GM18909 (cell line): ENCODE measurements around the gene MIB2.
"Not testable (repeated sequence)": the region's sequence is repeated elsewhere in the genome, so short reads cannot be mapped to it uniquely, and the experiment has no call there.

Source experiments
- ATAC-seq: cut with Tn5 transposase; IDR thresholded peaks from one replicate; pipeline ENCODE4 v1.9.1; 2021; ENCODE audit warnings: mild to moderate bottlenecking; ENCODE audit not compliant: unreplicated experiment, poor library complexity

MIB2 gene

DNA sequence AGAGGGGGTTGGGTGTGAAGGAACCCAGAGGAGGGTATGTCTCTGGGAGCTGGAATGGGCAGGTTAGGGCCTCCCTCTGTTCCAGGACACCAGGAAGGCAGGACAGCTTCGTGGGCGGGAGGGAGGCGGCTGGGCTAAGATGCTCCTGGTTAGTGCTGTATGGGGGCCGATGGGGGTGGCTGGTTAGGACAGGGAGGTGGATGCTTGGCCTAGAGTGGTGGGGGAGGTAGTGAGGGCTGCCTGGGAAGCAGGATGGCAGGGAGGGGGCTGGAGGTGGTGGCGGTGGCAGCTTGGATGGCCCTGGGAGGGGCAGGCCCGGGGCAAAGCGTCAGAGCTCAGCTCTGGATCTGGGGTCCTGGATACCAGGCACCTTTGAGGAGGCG lies 10.5 kb downstream of the MIB2 start:
- no peak for ATAC-seq

DNA sequence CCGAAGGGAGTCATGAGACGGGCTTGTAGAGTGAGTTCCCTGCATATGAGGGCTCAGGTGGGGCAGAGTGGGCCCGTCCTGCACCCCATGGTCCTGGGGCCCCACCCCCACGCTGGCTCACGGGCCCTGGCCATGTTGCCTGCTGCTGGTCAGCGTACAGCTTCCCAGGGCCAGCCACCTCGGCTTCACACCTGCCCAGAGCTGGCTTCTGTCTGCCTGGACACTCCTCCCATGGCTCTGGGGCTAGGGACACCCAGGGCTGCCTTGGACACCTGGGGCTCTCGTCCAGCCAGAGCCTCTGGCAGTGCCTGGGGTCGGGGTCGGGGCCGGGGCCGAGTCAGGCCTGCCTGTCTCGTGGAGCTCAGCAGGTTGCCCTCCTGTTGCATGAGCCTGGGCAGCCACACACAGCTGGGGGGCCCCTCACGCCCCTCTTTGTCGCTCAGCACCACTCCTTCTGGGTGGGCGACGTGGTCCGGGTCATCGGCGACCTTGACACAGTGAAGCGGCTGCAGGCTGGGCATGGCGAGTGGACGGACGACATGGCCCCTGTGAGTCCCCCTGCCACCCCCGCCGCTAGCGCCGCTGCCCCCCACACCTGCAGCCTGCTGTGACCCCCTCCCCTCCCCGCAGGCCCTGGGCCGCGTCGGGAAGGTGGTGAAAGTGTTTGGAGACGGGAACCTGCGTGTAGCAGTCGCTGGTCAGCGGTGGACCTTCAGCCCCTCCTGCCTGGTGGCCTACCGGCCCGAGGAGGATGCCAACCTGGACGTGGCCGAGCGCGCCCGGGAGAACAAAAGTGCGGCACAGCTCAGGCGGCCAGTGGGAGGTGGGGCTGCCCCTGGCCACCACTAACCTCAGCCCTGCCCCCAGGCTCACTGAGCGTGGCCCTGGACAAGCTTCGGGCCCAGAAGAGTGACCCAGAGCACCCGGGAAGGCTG lies 11.2 kb downstream of the MIB2 start:
- ATAC-seq = no peak

DNA sequence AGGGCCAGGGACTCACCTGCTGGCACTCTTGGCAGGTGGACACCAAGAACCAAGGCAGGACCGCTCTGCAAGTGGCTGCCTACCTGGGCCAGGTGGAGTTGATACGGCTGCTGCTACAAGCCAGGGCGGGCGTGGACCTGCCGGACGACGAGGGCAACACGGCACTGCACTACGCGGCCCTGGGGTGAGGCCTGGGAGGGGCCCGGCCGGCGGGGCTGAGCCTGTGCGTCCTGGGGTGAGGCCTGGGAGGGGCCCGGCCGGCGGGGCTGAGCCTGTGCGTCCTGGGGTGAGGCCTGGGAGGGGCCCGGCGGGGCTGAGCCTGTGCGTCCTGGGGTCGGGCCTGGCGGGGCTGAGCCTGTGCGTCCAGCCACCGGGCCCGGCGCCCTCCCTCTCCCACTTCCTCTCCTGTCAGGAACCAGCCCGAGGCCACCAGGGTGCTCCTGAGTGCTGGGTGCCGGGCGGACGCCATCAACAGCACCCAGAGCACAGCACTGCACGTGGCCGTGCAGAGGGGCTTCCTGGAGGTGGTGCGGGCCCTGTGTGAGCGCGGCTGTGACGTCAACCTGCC lies 12.0 kb downstream of the MIB2 start:
- ATAC-seq = no peak

DNA sequence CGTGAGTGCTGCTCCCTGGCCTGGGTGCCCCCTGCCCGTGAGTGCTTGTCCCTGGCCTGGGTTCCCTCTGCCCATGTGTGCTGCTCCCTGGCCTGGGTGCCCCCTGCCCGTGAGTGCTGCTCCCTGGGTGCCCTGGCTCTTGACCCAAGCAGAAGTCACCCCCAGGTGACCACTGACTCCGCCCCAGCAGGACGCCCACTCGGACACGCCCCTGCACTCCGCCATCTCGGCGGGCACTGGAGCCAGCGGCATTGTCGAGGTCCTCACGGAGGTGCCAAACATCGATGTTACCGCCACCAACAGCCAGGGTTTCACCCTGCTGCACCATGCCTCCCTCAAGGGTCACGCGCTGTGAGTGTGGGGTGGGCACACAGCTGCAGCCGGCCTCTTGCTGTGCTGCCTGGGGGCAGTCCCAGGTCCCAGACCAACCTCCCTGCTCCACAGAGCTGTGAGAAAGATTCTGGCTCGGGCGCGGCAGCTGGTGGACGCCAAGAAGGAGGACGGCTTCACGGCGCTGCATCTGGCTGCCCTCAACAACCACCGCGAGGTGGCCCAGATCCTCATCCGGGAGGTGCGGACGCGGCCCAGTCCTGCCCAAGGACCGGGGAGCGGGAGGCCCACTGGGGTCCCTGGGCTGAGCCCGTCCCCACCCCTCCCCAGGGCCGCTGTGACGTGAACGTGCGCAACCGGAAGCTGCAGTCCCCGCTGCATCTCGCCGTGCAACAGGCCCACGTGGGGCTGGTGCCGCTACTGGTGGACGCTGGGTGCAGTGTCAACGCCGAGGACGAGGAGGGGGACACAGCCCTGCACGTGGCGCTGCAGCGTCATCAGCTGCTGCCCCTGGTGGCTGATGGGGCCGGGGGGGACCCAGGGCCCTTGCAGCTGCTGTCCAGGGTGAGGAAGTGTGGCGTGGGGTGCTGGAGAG lies 12.8 kb downstream of the MIB2 start:
- no peak for ATAC-seq

DNA sequence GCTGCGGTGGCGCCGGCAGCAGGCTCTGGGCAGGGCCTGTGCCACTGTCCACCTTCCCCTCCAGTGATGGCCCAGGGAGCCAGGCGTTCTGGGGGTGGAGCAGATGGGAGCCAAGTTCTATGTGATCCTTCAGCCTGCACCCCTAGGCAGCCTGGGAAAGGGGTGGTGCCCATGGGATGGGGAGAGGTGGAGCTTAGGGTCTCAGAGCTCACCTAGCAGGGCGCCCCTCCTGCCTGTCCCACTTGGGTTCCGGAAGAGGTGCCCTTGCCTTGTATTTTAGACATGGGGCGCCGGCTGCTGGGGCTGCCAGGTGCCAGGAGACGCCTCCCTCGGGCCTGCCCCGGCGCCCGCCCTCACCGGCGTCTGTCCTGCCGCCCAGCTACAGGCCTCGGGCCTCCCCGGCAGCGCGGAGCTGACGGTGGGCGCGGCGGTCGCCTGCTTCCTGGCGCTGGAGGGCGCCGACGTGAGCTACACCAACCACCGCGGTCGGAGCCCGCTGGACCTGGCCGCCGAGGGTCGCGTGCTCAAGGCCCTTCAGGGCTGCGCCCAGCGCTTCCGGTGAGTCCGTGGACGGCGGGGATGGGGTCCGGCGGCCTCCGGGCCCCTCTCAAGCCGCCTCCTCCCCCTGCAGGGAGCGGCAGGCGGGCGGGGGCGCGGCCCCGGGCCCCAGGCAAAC lies 13.6 kb downstream of the MIB2 start:
- ATAC-seq = no peak

DNA sequence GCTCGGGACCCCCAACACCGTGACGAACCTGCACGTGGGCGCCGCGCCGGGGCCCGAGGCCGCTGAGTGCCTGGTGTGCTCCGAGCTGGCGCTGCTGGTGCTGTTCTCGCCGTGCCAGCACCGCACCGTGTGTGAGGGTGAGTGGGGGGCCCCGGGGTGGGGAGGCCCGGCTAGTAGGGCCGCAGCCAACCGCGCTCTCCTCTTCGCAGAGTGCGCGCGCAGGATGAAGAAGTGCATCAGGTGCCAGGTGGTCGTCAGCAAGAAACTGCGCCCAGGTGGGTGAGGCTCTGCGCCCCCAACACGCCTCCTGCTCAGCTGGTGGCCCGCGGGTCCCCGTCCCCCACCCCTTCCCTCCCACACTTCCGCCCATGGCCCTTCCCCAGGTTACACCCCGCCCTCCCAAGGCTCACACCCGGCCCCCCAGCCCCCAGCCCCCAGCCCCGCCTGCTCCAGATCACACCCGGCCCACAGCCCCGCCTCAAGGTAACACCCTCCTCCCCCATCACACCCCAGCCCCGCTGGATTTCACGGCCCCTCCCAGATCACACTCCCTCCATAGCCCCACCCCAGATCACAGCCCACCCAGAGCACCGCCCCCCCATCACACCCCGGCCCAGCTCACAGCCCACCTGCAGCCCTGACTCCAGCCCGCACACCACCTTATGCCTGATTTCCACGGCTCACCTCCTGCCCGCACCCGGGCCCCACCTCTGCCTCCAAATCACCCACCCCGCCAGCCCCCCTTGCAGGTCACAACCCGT lies 14.3 kb downstream of the MIB2 start:
- ATAC-seq = no peak

DNA sequence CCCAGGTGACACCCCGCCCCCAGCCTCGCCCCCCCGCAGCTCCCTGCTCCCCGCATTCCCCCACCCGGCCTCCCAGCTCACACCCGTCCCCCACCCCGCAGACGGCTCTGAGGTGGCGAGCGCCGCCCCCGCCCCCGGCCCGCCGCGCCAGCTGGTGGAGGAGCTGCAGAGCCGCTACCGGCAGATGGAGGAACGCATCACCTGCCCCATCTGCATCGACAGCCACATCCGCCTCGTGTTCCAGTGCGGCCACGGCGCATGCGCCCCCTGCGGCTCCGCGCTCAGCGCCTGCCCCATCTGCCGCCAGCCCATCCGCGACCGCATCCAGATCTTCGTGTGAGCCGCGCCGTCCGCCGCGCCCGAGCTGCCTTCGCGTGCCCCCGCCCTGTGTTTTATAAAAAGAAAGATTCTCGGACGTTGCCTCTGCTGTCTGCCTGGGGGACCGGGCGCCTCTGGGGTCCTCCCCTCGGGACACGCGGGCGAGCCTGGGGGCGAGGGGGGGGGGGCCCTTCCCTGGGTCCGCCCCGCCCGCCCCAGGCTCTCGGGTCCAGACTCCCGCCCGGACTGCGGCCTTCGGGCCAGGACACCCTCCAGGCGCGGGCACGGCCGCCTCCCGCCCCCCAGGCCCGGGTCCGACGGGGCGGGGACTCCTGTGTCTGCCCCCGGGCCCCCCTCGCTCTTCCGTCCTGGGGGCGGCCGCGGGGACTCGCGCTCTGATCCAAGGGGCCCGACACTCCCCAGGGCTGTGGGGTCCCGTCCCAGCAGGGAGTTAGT lies 15.1 kb downstream of the MIB2 start:
- peak; percentile 61 for ATAC-seq

DNA sequence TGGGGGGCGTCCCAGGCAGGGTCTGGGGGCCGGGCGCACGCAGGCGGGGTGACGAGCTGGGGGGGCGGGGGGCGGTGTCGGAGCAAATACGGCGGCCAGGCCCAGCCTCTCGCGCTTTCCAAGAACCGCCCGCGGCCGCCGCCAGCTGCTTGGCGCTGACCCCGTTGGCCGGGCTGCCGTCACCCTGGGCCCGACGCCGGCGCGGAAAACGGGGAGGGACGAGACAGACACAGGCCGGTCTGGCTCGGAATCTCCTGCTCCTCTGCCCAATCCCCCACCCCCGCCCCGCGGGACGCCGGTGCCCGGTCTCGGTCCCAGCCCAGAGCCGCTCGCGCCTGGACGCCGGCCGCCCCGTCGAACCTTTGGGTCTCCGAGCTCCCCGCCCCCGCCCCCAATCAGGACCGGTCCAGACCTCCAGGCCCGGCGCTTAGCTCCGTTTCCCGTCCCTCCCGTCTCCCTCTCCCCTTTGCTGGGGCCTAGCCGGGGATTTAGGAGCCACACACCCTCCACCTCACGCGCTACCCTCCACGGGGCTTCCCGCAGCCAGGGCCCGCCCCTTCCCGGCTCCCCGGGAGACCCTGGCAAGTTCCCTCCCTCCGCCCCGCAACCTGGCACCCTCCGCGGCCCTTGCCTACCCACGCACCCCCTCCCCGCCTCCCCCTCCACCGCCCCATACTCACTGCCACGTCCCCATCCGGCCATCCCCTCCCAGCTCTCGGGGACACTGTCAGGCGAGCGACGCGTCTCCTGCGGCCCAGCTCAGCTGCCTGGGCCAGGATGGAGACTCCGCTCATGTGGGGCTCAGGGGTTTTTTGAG lies 15.9 kb downstream of the MIB2 start:
- no peak for ATAC-seq

DNA sequence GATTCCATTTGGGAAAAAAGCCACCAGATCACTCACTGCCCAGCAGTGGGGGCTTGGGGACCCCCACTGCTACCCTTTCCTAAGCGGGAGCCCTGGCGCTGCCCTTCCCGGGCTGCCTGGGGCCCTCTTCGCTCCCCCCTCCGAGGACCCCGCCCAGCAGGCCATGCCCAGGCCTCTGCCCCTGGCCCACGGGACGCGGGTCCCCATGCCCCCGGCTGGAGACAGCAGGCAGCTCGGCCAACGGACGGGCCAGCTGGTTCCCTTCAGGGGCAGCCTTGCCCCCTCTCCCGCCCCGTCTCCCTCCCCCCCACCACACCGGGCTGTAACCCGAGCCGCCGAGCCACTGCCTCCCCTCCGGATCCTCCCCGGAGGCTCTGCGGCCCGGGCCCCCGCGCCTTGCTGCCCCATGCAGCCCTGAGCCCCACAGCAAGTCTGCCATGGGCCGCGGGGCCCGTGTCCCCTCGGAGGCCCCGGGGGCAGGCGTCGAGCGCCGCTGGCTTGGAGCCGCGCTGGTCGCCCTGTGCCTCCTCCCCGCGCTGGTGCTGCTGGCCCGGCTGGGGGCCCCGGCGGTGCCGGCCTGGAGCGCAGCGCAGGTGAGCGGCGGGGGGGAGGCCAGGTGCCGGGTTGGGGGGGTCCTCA lies 16.6 kb downstream of the MIB2 start, which contains the start of gene MMP23B:
MMP23B (plus strand) TSS at position 392 of the 639 bp plus-strand sequence; CDS start at position 438, 46 bp downstream.
- ATAC-seq = no peak

DNA sequence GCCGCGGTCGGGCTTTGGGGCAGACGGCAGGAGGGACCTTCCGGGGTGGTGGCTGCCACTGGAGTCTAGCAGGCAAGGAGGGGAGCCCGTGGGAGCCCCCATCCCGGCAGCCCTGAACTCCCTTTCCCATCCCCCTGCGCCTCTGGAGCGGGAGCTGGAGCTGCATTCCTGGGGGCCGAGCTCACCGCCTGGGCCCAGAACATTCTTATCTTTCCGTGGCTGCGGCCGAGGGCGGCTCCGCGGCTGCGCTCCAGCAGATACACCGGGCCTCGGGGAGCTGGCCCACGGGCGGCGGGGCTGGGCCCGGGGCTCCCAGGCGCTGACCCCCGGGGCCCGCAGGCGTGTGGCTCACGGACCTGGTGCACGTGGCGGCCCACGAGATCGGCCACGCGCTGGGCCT lies 18.1 kb downstream of the MIB2 start:
- ATAC-seq = not testable (repeated sequence)

DNA sequence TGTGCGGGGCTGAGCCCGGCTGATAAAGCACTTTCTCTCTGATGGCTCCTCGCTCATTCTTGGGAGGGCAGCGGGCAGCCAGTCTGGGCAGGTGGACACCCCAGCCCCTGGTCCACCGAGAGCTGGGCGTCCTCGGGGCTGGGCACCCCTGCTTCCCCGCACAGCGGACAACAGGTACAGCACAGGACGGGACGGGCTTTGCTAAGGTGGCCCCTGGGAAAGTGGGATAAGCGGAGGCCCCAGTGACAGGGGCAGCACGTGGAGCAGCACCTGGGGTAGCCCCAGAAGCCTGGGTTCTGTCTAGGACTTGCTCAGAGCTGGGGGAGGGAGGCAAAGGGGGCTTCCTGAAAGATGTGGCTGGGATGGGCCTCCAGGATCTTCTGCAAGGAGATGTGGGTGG lies 19.3 kb downstream of the MIB2 start:
- ATAC-seq = not testable (repeated sequence)

DNA sequence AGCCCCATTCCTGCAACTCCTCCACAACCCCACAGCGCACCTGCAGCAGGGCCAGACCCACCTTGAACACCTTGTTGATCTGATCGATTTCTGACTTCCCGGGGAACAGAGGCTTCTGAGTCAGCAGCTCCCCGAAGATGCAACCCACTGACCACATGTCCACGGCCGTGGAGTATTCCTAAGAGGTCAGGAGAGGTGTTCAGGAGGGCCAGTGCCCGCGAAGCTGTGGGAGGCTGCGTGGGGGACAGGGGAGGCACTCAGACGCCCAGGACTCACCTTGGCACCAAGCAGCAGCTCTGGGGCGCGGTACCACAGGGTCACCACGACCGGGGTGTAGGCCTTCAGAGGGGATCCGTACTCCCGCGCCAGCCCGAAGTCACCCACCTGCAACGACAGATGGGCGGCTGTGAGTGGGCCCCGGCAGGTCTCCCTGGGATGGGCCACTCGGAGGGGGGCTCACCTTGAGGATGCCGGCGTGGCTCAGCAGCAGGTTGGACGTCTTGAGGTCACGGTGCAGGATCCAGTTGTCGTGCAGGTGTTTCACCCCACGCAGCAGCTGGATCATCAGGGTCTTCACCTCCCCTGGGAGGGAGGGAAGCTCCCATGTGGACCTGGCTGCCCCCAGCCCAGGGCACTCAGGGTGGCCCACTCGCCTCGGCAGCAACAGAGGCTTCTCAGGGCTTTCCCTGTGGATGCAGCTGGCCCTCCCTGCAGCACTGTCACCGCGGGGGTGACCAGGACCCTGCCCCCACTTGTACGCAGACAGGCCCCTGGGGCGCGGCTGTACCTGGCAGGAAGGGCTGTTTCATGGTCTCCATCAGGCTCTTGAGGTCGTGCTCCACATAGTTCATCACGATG lies 21.6 kb downstream of the MIB2 start:
- not testable (repeated sequence) for ATAC-seq

DNA sequence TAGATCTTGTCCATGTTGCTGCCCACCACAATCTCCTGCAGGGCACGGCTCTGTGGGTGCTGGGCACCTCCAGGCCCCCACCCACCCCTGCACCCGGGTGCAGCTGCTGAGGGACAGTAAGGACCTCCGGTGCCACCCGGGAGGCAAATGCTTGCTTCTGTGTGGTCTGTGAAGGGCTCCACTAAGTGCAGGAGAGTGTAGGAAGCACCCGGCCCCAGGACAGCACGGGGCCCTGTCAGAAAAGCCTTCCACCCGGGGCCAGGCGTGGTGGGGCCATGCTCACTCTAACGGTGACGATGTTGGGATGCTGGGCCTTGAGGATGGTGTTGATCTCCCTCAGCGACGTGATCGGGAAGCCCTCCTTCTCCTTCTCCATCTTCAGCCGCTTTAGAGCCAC lies 22.2 kb downstream of the MIB2 start:
- ATAC-seq = not testable (repeated sequence)

DNA sequence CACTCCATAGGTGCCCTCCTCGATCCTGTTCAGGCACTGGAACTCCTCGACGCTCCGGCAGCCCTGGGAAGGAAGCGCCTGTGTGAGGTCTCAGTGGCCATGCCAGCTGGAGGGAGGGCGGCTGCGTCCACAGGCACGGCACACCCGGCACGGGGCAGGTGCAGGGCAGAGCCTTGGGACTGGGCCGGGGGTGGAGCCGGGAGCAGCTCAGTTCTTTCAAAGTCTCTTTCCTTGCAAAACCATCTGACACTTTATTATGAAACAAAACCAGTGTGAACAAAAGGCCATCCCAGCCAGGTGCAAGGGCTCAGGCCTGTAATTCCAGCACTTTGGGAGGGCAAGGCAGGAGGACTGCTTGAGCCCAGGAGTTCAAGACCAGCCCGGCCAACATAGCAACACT lies 23.2 kb downstream of the MIB2 start:
- ATAC-seq = not testable (repeated sequence)

DNA sequence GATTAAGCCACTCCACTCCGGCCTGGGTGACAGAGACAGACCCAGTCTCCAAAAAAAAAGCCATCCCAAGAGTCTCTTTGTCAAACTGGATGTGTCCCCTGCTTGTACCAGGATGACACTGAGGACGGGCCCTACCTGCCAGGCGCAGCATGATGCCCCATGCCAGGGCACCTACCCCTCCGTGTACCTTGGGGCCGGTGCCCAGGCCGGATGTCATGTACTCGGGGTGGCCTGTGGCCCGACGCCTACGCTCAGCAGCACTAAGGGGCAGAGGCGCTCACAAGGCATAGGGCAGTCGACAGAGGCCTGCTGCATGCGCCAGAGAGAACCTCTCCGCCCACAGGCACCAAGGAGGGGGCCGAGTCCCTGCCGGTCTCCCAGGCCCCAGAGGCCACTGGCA lies 24.1 kb downstream of the MIB2 start:
- not testable (repeated sequence) for ATAC-seq

DNA sequence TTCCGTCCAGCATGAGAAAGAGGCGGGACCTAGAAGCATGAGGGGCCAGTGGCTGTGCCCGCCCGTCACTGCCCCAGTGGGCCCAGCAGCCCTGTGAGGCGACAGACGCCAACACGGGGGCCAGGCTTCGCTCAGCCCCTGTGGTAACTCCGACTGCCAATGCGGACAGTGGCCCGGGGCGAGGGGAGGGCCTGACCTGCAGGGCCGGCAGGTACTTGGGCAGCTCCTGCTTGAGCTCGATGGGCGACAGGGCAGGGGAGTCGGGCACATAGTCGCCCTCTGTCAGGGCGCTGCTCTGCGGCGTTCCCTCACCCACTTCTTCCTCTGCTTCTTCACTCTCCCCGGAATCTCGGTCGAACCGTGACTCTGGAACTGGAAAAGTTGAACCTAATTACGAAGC lies 24.8 kb downstream of the MIB2 start:
- not testable (repeated sequence) for ATAC-seq
